Stimulated activated naive B cell treated with anti-CD40 and anti-IgM and Interleukin-4, amounts not matched to agents 10 μg/mL and 1 μg/mL and 100 μg/mL, for 72 hours (primary cell): Measurements from ENCODE around the gene ATP6V0B.

Experiments
- ATAC-seq, 2 donors: fragments of 150-1000 bp; cut with Tn5 transposase; replicated peaks; 2 replicates each; pipeline ENCODE4 v1.10.0; 2021; ENCODE audit warnings: moderate library complexity in 1 of 2
- DNase-seq: peaks from one replicate; pipeline ENCODE4 v3.0.0; 2021
- H3K27ac Mint-ChIP-seq: one replicate; pipeline ENCODE4 v1.8.0; 2022; ENCODE audit warnings: mild to moderate bottlenecking, mixed read lengths
- H3K27me3 Mint-ChIP-seq, 2 donors: one replicate each; pipeline ENCODE4 v1.8.0; 2022; ENCODE audit warnings: mixed read lengths in 2 of 2
- H3K36me3 Mint-ChIP-seq, 2 donors: one replicate each; pipeline ENCODE4 v1.8.0; 2022; ENCODE audit warnings: mixed read lengths in 2 of 2, mild to moderate bottlenecking in 1 of 2
- H3K4me1 Mint-ChIP-seq, 2 donors: one replicate each; pipeline ENCODE4 v1.8.0; 2022; ENCODE audit warnings: mixed read lengths in 2 of 2, mild to moderate bottlenecking in 1 of 2
- H3K4me3 Mint-ChIP-seq, 2 donors: one replicate each; pipeline ENCODE4 v1.8.0; 2022; ENCODE audit warnings: mild to moderate bottlenecking in 2 of 2, mixed read lengths in 2 of 2, moderate library complexity in 1 of 2
- H3K9me3 Mint-ChIP-seq, 2 donors: one replicate each; pipeline ENCODE4 v1.8.0; 2022; ENCODE audit warnings: mixed read lengths in 2 of 2, mild to moderate bottlenecking in 1 of 2

Gene ATP6V0B

GRCh38 chr1:43970502-43970901 lies 4.3 kb upstream of the ATP6V0B start:
- H3K36me3 Mint-ChIP-seq: peaks cover 26 to 31% of the 10 kb centered on the region in 2 donors
- DNase-seq (no peak), ATAC-seq (no peak)
- H3K27ac Mint-ChIP-seq: peak overlapping the region; percentile 94
- H3K4me1 Mint-ChIP-seq: peaks cover 23 to 40% of the 10 kb centered on the region in 2 donors
- peak overlapping the region; percentile 94 to 95 for H3K4me3 Mint-ChIP-seq
- H3K27me3 Mint-ChIP-seq: no peaks in the 10 kb centered on the region
- H3K9me3 Mint-ChIP-seq: no peaks in the 10 kb centered on the region

- H3K27ac Mint-ChIP-seq: peak overlapping the region; percentile 94
- no peak for ATAC-seq
Measured at GRCh38 chr1:43970911-43971310, 3.8 kb upstream of the ATP6V0B start.

GRCh38 chr1:43971336-43971980 lies 3.3 kb upstream of the ATP6V0B start:
- peaks cover 29 to 50% of the 10 kb centered on the region in 2 donors for H3K4me1 Mint-ChIP-seq
- no peak overlapping the region for H3K27ac Mint-ChIP-seq
- no peak for ATAC-seq

More at GRCh38 chr1:43970911-43971310, 3.8 kb upstream of the ATP6V0B start:
- no peaks in the 10 kb centered on the region for H3K9me3 Mint-ChIP-seq
- peak overlapping the region; percentile 94 to 95 for H3K4me3 Mint-ChIP-seq
- no peaks in the 10 kb centered on the region for H3K27me3 Mint-ChIP-seq
- H3K4me1 Mint-ChIP-seq: peaks cover 26 to 44% of the 10 kb centered on the region in 2 donors
- DNase-seq: no peak
- H3K36me3 Mint-ChIP-seq: peaks cover 26 to 32% of the 10 kb centered on the region in 2 donors

GRCh38 chr1:43973981-43974442 lies 748 bp upstream of the ATP6V0B start:
- peaks cover 51 to 75% of the 10 kb centered on the region in 2 donors for H3K4me1 Mint-ChIP-seq
- H3K27me3 Mint-ChIP-seq: no peaks in the 10 kb centered on the region
- DNase-seq (no peak), ATAC-seq (no peak)
- peak overlapping the region; percentile 91 to 93 for H3K4me3 Mint-ChIP-seq
- H3K27ac Mint-ChIP-seq: peak overlapping the region; percentile 96
- H3K9me3 Mint-ChIP-seq: no peaks in the 10 kb centered on the region
- H3K36me3 Mint-ChIP-seq: peaks cover 37 to 45% of the 10 kb centered on the region in 2 donors

More at GRCh38 chr1:43971336-43971980, 3.3 kb upstream of the ATP6V0B start:
- Mint-ChIP-seq H3K36me3 (peaks cover 30 to 38% of the 10 kb centered on the region in 2 donors), H3K4me3 (peak overlapping the region; percentile 94 to 95), H3K27me3 (no peaks in the 10 kb centered on the region), H3K9me3 (no peaks in the 10 kb centered on the region)
- DNase-seq: no peak

GRCh38 chr1:43975249-43975961 lies 645 bp downstream of the ATP6V0B start:
- Mint-ChIP-seq H3K4me1 (peaks cover 53 to 68% of the 10 kb centered on the region in 2 donors), H3K36me3 (peaks cover 37 to 46% of the 10 kb centered on the region in 2 donors), H3K4me3 (peak overlapping the region; percentile 91 to 93), H3K27me3 (no peaks in the 10 kb centered on the region), H3K9me3 (no peaks in the 10 kb centered on the region), H3K27ac (peak overlapping the region; percentile 96)
- DNase-seq (no peak), ATAC-seq (peak; percentile 24 to 38)

- DNase-seq (no peak), ATAC-seq (no peak)
- no peaks in the 10 kb centered on the region for H3K27me3 Mint-ChIP-seq
- H3K4me3 Mint-ChIP-seq: peak overlapping the region; percentile 91 to 93
- H3K36me3 Mint-ChIP-seq: peaks cover 40 to 51% of the 10 kb centered on the region in 2 donors
- H3K9me3 Mint-ChIP-seq: no peaks in the 10 kb centered on the region
- H3K4me1 Mint-ChIP-seq: peaks cover 53 to 68% of the 10 kb centered on the region in 2 donors
- H3K27ac Mint-ChIP-seq: peak overlapping the region; percentile 96
Measured at GRCh38 chr1:43976045-43976444, 1.3 kb downstream of the ATP6V0B start.

- H3K27ac Mint-ChIP-seq: no peak overlapping the region
- no peak for ATAC-seq
- H3K9me3 Mint-ChIP-seq: no peaks in the 10 kb centered on the region
- no peak for DNase-seq
- H3K36me3 Mint-ChIP-seq: peaks cover 42 to 50% of the 10 kb centered on the region in 2 donors
- H3K4me1 Mint-ChIP-seq: peaks cover 49 to 62% of the 10 kb centered on the region in 2 donors
- H3K27me3 Mint-ChIP-seq: no peaks in the 10 kb centered on the region
- H3K4me3 Mint-ChIP-seq: peak overlapping the region; percentile 0 to 44
Measured at GRCh38 chr1:43976890-43977289, 2.1 kb downstream of the ATP6V0B start.

GRCh38 chr1:43977376-43978263 lies 2.9 kb downstream of the ATP6V0B start:
- H3K4me1 Mint-ChIP-seq: peaks cover 50 to 62% of the 10 kb centered on the region in 2 donors
- H3K9me3 Mint-ChIP-seq: no peaks in the 10 kb centered on the region
- H3K4me3 Mint-ChIP-seq: peak overlapping the region; percentile 44 to 73
- no peaks in the 10 kb centered on the region for H3K27me3 Mint-ChIP-seq
- ATAC-seq: no peak
- no peak overlapping the region for H3K27ac Mint-ChIP-seq
- DNase-seq: no peak
- peaks cover 43 to 46% of the 10 kb centered on the region in 2 donors for H3K36me3 Mint-ChIP-seq

GRCh38 chr1:43978264-43978550 lies 3.4 kb downstream of the ATP6V0B start:
- Mint-ChIP-seq H3K9me3 (no peaks in the 10 kb centered on the region), H3K4me3 (peak overlapping the region; percentile 44 to 73), H3K36me3 (peaks cover 46 to 51% of the 10 kb centered on the region in 2 donors), H3K27me3 (no peaks in the 10 kb centered on the region), H3K27ac (no peak overlapping the region), H3K4me1 (peaks cover 51 to 66% of the 10 kb centered on the region in 2 donors)
- DNase-seq (no peak), ATAC-seq (no peak)

GRCh38 chr1:43978551-43979260 lies 3.9 kb downstream of the ATP6V0B start, which contains the start of gene B4GALT2:
B4GALT2 (plus strand) TSS chr1:43979210; CDS start chr1:43981161, 1,951 bp downstream.
- DNase-seq: no peak
- Mint-ChIP-seq H3K36me3 (peaks cover 47 to 51% of the 10 kb centered on the region in 2 donors), H3K4me1 (peaks cover 50 to 62% of the 10 kb centered on the region in 2 donors), H3K9me3 (no peaks in the 10 kb centered on the region), H3K27ac (peak within 1 kb of the TSS; percentile 85), H3K27me3 (no peaks in the 10 kb centered on the region), H3K4me3 (peak within 1 kb of the TSS; percentile 84 to 87)
- peak; percentile 8 to 18 for ATAC-seq

- Mint-ChIP-seq H3K36me3 (peaks cover 49 to 53% of the 10 kb centered on the region in 2 donors), H3K9me3 (no peaks in the 10 kb centered on the region), H3K27ac (no peak overlapping the region), H3K4me3 (no peak overlapping the region), H3K4me1 (peaks cover 45 to 57% of the 10 kb centered on the region in 2 donors), H3K27me3 (no peaks in the 10 kb centered on the region)
- ATAC-seq (no peak), DNase-seq (no peak)
Measured at GRCh38 chr1:43979261-43979527, 4.4 kb downstream of the ATP6V0B start.

GRCh38 chr1:43979528-43980254 lies 4.9 kb downstream of the ATP6V0B start:
- DNase-seq (no peak), ATAC-seq (peak; percentile 25)
- H3K27ac Mint-ChIP-seq: peak overlapping the region; percentile 85
- no peaks in the 10 kb centered on the region for H3K9me3 Mint-ChIP-seq
- H3K36me3 Mint-ChIP-seq: peaks cover 48 to 57% of the 10 kb centered on the region in 2 donors
- H3K4me1 Mint-ChIP-seq: peaks cover 42 to 54% of the 10 kb centered on the region in 2 donors
- no peaks in the 10 kb centered on the region for H3K27me3 Mint-ChIP-seq
- H3K4me3 Mint-ChIP-seq: peak overlapping the region; percentile 84 to 87
